ENCODE data around the gene PCDHA1. TPM values are rescaled to one million over a fixed set of nuclear protein-coding genes. Genes with fewer than 3 reads are reported as not detected.
A peak's percentile ranks its signal among the peaks of the same experiment; 100 is the strongest.
"Not testable (repeated sequence)": the region's sequence is repeated elsewhere in the genome, so short reads cannot be mapped to it uniquely, and the experiment has no call there.

Gene PCDHA1
- total RNA-seq, 2 experiments from 2014 or later: not detected

- H3K27me3 Mint-ChIP-seq: not testable (repeated sequence)
Measured at GRCh38 chr5:140849831-140850634, 64.1 kb downstream of the PCDHA1 start.

GRCh38 chr5:140855772-140856674 lies 70.1 kb downstream of the PCDHA1 start, which contains the start of gene PCDHA10:
PCDHA10 (plus strand) TSS chr5:140855897; CDS start chr5:140856049, 152 bp downstream.
- no peaks in the 10 kb centered on the region for H3K4me1 Mint-ChIP-seq
- POLR2A ChIA-PET: no interaction called here
- no peak within 1 kb of the TSS for H3K27ac Mint-ChIP-seq
- ATAC-seq (ENCODE audit: low read depth): no peak
- peaks cover 10% of the 10 kb centered on the region for H3K9me3 Mint-ChIP-seq
- no peak within 1 kb of the TSS for H3K4me3 Mint-ChIP-seq
- DNase-seq: no peak
- no peaks in the 10 kb centered on the region for H3K36me3 Mint-ChIP-seq
- no peaks in the 10 kb centered on the region for H3K27me3 Mint-ChIP-seq

More at GRCh38 chr5:140849831-140850634, 64.1 kb downstream of the PCDHA1 start:
- DNase-seq; H3K36me3 Mint-ChIP-seq; ATAC-seq (ENCODE audit: low read depth); H3K9me3 Mint-ChIP-seq; H3K27ac Mint-ChIP-seq; H3K4me1 Mint-ChIP-seq; POLR2A ChIA-PET; H3K4me3 Mint-ChIP-seq: not testable (repeated sequence)

GRCh38 chr5:140857177-140857986 lies 71.4 kb downstream of the PCDHA1 start:
- Mint-ChIP-seq H3K9me3 (peaks cover 14% of the 10 kb centered on the region), H3K4me1 (no peaks in the 10 kb centered on the region), H3K27ac (peak overlapping the region; percentile 51), H3K4me3 (no peak overlapping the region), H3K36me3 (no peaks in the 10 kb centered on the region), H3K27me3 (no peaks in the 10 kb centered on the region)
- POLR2A ChIA-PET: no interaction called here
- DNase-seq (no peak), ATAC-seq (ENCODE audit: low read depth) (no peak)

- no peaks in the 10 kb centered on the region for H3K27me3 Mint-ChIP-seq
- no peak for ATAC-seq (ENCODE audit: low read depth)
Measured at GRCh38 chr5:140857987-140858240, 72.0 kb downstream of the PCDHA1 start.

GRCh38 chr5:140862441-140863295 lies 76.7 kb downstream of the PCDHA1 start:
- no peaks in the 10 kb centered on the region for H3K27me3 Mint-ChIP-seq
- ATAC-seq (ENCODE audit: low read depth) (no peak), DNase-seq (no peak)
- H3K36me3 Mint-ChIP-seq: no peaks in the 10 kb centered on the region
- POLR2A ChIA-PET: no interaction called here
- H3K27ac Mint-ChIP-seq: no peak overlapping the region
- no peaks in the 10 kb centered on the region for H3K4me1 Mint-ChIP-seq
- H3K9me3 Mint-ChIP-seq: peaks cover 6% of the 10 kb centered on the region
- no peak overlapping the region for H3K4me3 Mint-ChIP-seq

More at GRCh38 chr5:140857987-140858240, 72.0 kb downstream of the PCDHA1 start:
- H3K4me3 Mint-ChIP-seq: no peak overlapping the region
- H3K4me1 Mint-ChIP-seq: no peaks in the 10 kb centered on the region
- POLR2A ChIA-PET: no interaction called here
- H3K9me3 Mint-ChIP-seq: peaks cover 14% of the 10 kb centered on the region
- no peaks in the 10 kb centered on the region for H3K36me3 Mint-ChIP-seq
- no peak for DNase-seq
- no peak overlapping the region for H3K27ac Mint-ChIP-seq

- H3K27me3 Mint-ChIP-seq: peaks cover 2% of the 10 kb centered on the region
Measured at GRCh38 chr5:140868721-140869554, 83.0 kb downstream of the PCDHA1 start, which contains the start of gene PCDHA11. PCDHA11 (plus strand) TSS chr5:140868957; CDS start chr5:140869104, 147 bp downstream.

GRCh38 chr5:140869555-140869886 lies 83.6 kb downstream of the PCDHA1 start:
- Mint-ChIP-seq H3K4me3 (no peak overlapping the region), H3K4me1 (no peaks in the 10 kb centered on the region), H3K27ac (peak overlapping the region; percentile 30), H3K36me3 (no peaks in the 10 kb centered on the region), H3K9me3 (peaks cover 14% of the 10 kb centered on the region), H3K27me3 (peaks cover 6% of the 10 kb centered on the region)
- POLR2A ChIA-PET: no interaction called here
- DNase-seq: no peak
- no peak for ATAC-seq (ENCODE audit: low read depth)

More at GRCh38 chr5:140868721-140869554, 83.0 kb downstream of the PCDHA1 start, which contains the start of gene PCDHA11:
- H3K27ac Mint-ChIP-seq: peak within 1 kb of the TSS; percentile 30
- H3K36me3 Mint-ChIP-seq: no peaks in the 10 kb centered on the region
- H3K4me3 Mint-ChIP-seq: no peak within 1 kb of the TSS
- DNase-seq (no peak), ATAC-seq (ENCODE audit: low read depth) (no peak)
- H3K4me1 Mint-ChIP-seq: no peaks in the 10 kb centered on the region
- POLR2A ChIA-PET: no interaction called here
- peaks cover 9% of the 10 kb centered on the region for H3K9me3 Mint-ChIP-seq

GRCh38 chr5:140870221-140871201 lies 84.6 kb downstream of the PCDHA1 start:
- Mint-ChIP-seq H3K4me1 (no peaks in the 10 kb centered on the region), H3K27me3 (peaks cover 6% of the 10 kb centered on the region), H3K27ac (no peak overlapping the region), H3K36me3 (no peaks in the 10 kb centered on the region), H3K4me3 (no peak overlapping the region), H3K9me3 (peaks cover 14% of the 10 kb centered on the region)
- DNase-seq: no peak
- no peak for ATAC-seq (ENCODE audit: low read depth)
- POLR2A ChIA-PET: no interaction called here

- ATAC-seq (ENCODE audit: low read depth) (no peak), DNase-seq (no peak)
- H3K9me3 Mint-ChIP-seq: peaks cover 15% of the 10 kb centered on the region
- POLR2A ChIA-PET: no interaction called here
- H3K4me1 Mint-ChIP-seq: no peaks in the 10 kb centered on the region
- H3K27ac Mint-ChIP-seq: peak within 1 kb of the TSS; percentile 54
- H3K36me3 Mint-ChIP-seq: no peaks in the 10 kb centered on the region
- peaks cover 8% of the 10 kb centered on the region for H3K27me3 Mint-ChIP-seq
- no peak within 1 kb of the TSS for H3K4me3 Mint-ChIP-seq
Measured at GRCh38 chr5:140875085-140876065, 89.4 kb downstream of the PCDHA1 start, which contains the start of gene PCDHA12. PCDHA12 (plus strand) TSS chr5:140875308; CDS start chr5:140875473, 165 bp downstream.

- H3K36me3 Mint-ChIP-seq; POLR2A ChIA-PET; H3K4me1 Mint-ChIP-seq; DNase-seq; ATAC-seq (ENCODE audit: low read depth); H3K27ac Mint-ChIP-seq; H3K27me3 Mint-ChIP-seq; H3K4me3 Mint-ChIP-seq: not testable (repeated sequence)
- H3K9me3 Mint-ChIP-seq: peaks cover 22% of the 10 kb centered on the region
Measured at GRCh38 chr5:140876541-140877261, 90.8 kb downstream of the PCDHA1 start.

Measured in activated naive CD8-positive, alpha-beta T cell treated with anti-CD3 and anti-CD28 coated beads, Interleukin-2, amount 10 ng/mL, durations not matched to agents 7 days and 5 days (primary cell).